Dendritic cell treated with granulocyte-macrophage colony-stimulating factor and Interleukin-4, amounts not matched to agents 40 ng/mL and 50 ng/mL, for 4 days (primary cell): ENCODE results near the gene GBF1.

Source experiments
- H3K27ac Mint-ChIP-seq: one replicate; pipeline ENCODE4 v1.8.0; 2022; ENCODE audit warnings: mild to moderate bottlenecking, mixed read lengths
- H3K27me3 Mint-ChIP-seq: one replicate; pipeline ENCODE4 v1.8.0; 2022; ENCODE audit warnings: mild to moderate bottlenecking, mixed read lengths
- H3K36me3 Mint-ChIP-seq: one replicate; pipeline ENCODE4 v1.8.0; 2022; ENCODE audit warnings: low read depth, mixed read lengths
- H3K4me1 Mint-ChIP-seq: one replicate; pipeline ENCODE4 v1.8.0; 2022; ENCODE audit warnings: low read depth, mixed read lengths
- H3K4me3 Mint-ChIP-seq: one replicate; pipeline ENCODE4 v1.8.0; 2022; ENCODE audit warnings: mild to moderate bottlenecking, moderate library complexity, mixed read lengths
- H3K9me3 Mint-ChIP-seq: one replicate; pipeline ENCODE4 v1.8.0; 2022; ENCODE audit warnings: mixed read lengths
- intact Hi-C: fragments of 100-400 bp; cut with micrococcal nuclease; formaldehyde crosslinking; loops from one replicate; pipeline ENCODE4 v1.15.0; 2022

The GBF1 gene

DNA sequence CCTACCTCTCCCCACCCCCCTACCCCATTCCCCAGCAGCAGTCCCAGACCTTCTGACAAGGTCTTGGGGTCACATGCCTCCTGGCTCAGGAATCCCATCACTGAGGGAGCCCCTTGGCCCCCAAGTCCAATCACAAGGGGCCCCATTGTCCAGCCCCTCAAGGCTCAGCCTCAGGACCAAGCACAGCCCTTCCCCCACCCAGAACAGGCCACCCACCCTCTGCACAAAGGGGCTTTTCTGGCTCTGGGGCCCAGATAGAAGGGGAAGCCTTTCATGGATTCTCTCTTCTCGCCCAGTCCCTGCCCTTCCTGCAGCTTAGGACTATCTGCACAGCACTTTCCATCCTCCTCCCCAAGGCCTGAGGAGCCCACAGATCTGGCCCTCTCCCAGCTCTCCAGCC is 180.1 kb downstream of the GBF1 start:
- Mint-ChIP-seq H3K9me3 (no peaks in the 10 kb centered on the region), H3K36me3 (peaks cover 67% of the 10 kb centered on the region), H3K27me3 (no peaks in the 10 kb centered on the region), H3K4me3 (no peak overlapping the region), H3K4me1 (peaks cover 35% of the 10 kb centered on the region), H3K27ac (no peak overlapping the region)
- intact Hi-C loops = no loop called here

DNA sequence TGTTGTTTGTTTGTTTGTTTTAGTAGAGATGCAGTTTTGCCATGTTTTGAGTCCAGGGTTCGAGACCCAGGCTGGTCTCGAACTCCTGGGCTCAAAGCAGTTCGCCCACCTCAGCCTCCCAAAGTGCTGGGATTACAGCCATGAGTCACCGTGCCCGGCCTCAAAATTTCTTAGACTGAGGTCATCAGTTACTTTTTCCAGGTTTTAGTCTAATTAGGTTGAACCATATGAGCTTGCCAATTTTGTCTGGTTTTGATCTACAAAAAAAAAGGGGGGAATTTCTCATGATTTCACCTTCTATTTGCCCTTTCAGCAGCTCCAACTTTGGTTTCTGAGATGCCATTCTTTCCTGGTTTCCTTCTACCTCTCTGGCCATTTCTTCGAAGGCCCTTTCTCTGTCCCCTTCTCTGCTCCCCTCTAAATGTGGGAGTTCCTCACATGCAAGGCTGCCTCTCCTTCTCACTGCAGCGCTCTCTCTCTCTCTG is 181.5 kb downstream of the GBF1 start:
- intact Hi-C loops = no loop called here
- Mint-ChIP-seq H3K27ac (no peak overlapping the region), H3K4me1 (peaks cover 40% of the 10 kb centered on the region), H3K27me3 (no peaks in the 10 kb centered on the region), H3K9me3 (no peaks in the 10 kb centered on the region), H3K4me3 (no peak overlapping the region), H3K36me3 (peaks cover 60% of the 10 kb centered on the region)

DNA sequence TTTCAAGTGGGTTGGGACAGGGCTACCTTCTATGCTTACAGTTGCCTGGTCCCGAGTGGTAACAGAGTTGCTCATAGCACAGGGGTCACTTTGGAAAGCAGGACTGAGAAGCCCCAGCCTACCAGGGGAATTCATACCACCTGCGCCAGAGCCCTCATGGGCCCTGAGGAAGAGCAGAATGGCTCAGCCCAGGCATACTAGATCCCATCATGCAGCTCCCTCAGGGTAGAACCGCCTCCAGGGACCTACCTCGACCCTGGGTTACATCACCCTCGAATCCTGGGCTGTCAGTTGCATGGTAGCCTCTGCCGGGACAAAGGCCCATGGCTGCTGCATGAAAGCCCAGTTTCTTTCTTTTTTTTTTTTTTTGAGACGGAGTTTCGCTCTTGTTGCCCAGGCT is 184.1 kb downstream of the GBF1 start:
- H3K9me3 Mint-ChIP-seq = no peaks in the 10 kb centered on the region
- H3K4me1 Mint-ChIP-seq = peaks cover 43% of the 10 kb centered on the region
- no peak overlapping the region for H3K27ac Mint-ChIP-seq
- no peak overlapping the region for H3K4me3 Mint-ChIP-seq
- intact Hi-C loops = no loop called here
- no peaks in the 10 kb centered on the region for H3K27me3 Mint-ChIP-seq
- H3K36me3 Mint-ChIP-seq = peaks cover 51% of the 10 kb centered on the region

DNA sequence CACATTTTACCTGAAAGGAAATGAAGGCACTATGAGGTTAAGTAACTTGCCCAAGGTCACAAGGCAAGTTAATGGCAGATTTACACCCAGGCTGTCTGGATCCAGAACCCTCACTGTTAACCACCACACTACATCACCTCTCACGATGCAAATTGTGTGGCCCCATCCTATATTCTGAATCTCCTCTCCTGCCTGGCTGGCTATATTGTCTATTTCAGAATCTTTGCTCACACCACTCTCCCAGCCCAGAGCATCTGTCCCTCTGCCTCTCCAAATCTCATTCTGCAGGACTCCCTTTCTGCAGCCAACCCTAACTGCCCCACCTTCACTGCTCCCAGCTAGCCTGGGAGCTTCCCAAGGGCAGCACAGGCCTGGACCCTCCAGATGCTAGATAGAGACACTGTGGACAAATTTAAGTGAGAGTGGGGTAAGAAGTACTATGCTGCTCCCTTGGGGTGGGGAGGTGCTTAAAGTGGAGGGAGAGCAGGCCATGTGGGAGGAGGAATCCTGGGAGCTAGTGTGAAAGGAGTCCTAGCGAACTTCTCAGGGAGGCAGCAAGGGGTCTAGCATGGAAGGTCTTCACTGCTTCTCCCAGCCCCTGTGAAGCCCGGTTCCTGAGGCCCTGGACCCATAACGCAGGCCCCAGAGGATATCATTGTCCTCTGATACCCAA is 186.3 kb downstream of the GBF1 start:
- Mint-ChIP-seq H3K36me3 (peaks cover 30% of the 10 kb centered on the region), H3K4me1 (peaks cover 54% of the 10 kb centered on the region), H3K27ac (peak overlapping the region; percentile 87), H3K9me3 (no peaks in the 10 kb centered on the region), H3K27me3 (no peaks in the 10 kb centered on the region), H3K4me3 (peak overlapping the region; percentile 92)
- intact Hi-C loops = loop anchor here (2.0 kb wide), 1 partner anchor 21 kb away; no protein-coding TSS in a partner anchor
